ENCODE results near the gene COL28A1. TPM values are rescaled to one million over a fixed set of nuclear protein-coding genes. Genes with fewer than 3 reads are reported as not detected.

COL28A1 gene
- total and polyA plus RNA-seq, 7 experiments from 2014 or later, result 0.12 to 0.49 (median 0.38) TPM; not detected in 2

DNA sequence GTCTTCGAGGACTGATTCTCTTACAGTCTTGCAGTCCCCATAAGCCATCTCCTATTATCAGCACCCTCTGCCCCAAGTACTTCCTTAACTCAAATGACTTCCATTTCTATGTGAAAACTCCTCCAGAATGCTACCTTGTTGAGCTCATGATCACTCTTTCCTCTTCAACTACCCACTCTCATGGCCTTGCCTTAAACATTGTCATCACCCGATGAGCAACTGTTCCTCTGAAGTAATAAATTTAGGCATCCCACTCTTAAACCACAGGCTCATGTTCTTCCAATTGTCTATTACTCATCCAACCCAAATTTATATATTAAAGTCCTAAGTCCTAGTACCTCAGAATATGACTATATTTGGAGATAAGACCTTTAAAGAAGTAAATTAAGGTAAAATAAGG lies 200.5 kb downstream of the COL28A1 start:
- H3K9me3 Mint-ChIP-seq, result peaks cover 0 to 10% (median 0%) of the 10 kb centered on the region in 11 donors
- ChIA-PET CTCF (no interaction called here), POLR2A (no interaction called here)
- Histone ChIP-seq H3K27me3 (ENCODE audit: control insufficient read depth in 2 of 2, insufficient read depth in 2 of 2, low read length in 2 of 2) (no peaks in the 10 kb centered on the region), H3K27ac (ENCODE audit: low read depth, low read length) (no peak overlapping the region), H3K4me3 (ENCODE audit: low read length) (no peak overlapping the region), H3K4me1 (ENCODE audit: control insufficient read depth in 2 of 2, insufficient read depth in 2 of 2, low read length in 2 of 2) (no peaks in the 10 kb centered on the region), H3K9me3 (ENCODE audit: control insufficient read depth in 2 of 3, low read length in 3 of 3) (no peaks in the 10 kb centered on the region), H3K36me3 (ENCODE audit: control insufficient read depth in 2 of 3, insufficient read depth in 3 of 3, low read length in 3 of 3) (no peaks in the 10 kb centered on the region)
- H3K27ac Mint-ChIP-seq, result no peak overlapping the region
- DNase-seq, result no peak
- H3K36me3 Mint-ChIP-seq, result no peaks in the 10 kb centered on the region
- intact Hi-C loops (cut with micrococcal nuclease), result no loop called here
- no peak overlapping the region for H3K4me3 Mint-ChIP-seq
- peaks cover 0 to 9% (median 0%) of the 10 kb centered on the region in 5 donors for H3K27me3 Mint-ChIP-seq
- no peak for ATAC-seq
- H3K4me1 Mint-ChIP-seq, result peaks cover 0 to 5% (median 3%) of the 10 kb centered on the region in 7 donors

DNA sequence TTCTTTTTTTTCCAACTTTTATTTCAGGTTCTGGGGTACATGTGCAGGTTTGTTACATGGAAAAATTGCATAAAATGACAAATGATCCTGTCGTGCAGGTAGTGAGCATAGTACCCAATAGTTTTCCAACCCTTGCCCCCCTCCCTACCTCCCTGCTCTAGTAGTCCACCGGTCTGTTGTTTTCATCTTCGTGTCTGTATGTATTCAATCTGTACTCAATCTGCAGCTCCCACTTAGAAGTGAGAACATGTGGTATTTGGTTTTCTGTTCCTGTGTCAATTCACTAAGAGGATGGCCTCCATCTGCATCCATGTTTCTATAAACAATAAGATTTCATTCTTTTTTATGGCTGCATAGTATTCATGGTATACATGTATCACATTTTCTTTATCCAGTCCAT lies 202.1 kb downstream of the COL28A1 start:
- Mint-ChIP-seq H3K4me1 (peaks cover 0 to 5% (median 5%) of the 10 kb centered on the region in 7 donors), H3K4me3 (no peak overlapping the region), H3K36me3 (no peaks in the 10 kb centered on the region), H3K9me3 (peaks cover 0 to 7% (median 0%) of the 10 kb centered on the region in 11 donors), H3K27me3 (peaks cover 0 to 14% (median 0%) of the 10 kb centered on the region in 5 donors), H3K27ac (no peak overlapping the region)
- POLR2A ChIA-PET, result no interaction called here
- Histone ChIP-seq H3K27me3 (ENCODE audit: control insufficient read depth in 2 of 2, insufficient read depth in 2 of 2, low read length in 2 of 2) (no peaks in the 10 kb centered on the region), H3K36me3 (ENCODE audit: control insufficient read depth in 2 of 3, insufficient read depth in 3 of 3, low read length in 3 of 3) (no peaks in the 10 kb centered on the region), H3K27ac (ENCODE audit: low read depth, low read length) (no peak overlapping the region), H3K4me3 (ENCODE audit: low read length) (no peak overlapping the region), H3K9me3 (ENCODE audit: control insufficient read depth in 2 of 3, low read length in 3 of 3) (no peaks in the 10 kb centered on the region), H3K4me1 (ENCODE audit: control insufficient read depth in 2 of 2, insufficient read depth in 2 of 2, low read length in 2 of 2) (no peaks in the 10 kb centered on the region)
- DNase-seq, result no peak
- CTCF ChIA-PET, result no interaction called here
- intact Hi-C loops (cut with micrococcal nuclease), result no loop called here
- no peak for ATAC-seq

DNA sequence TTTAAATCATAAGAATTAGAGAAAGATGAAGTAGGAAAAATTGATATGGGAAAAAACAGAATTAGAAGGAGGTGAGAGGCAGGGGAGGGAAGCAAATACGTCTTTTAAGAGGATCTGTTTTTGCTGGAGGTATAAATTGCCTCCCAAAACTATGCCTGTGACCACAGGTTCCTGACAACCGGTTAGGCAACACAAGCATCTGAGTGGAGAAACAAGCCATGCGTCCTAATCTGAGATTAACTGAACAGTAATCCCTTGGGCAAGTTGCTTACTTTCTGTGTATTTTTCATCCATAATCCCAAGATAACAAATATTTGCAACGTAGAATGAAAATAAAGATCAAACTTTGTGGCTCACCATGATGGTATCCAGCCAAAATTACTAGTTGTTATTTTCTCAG lies 204.2 kb downstream of the COL28A1 start:
- H3K4me3 Mint-ChIP-seq, result no peak overlapping the region
- no peak overlapping the region for H3K4me3 ChIP-seq (ENCODE audit: low read length)
- no peaks in the 10 kb centered on the region for H3K9me3 ChIP-seq (ENCODE audit: control insufficient read depth in 2 of 3, low read length in 3 of 3)
- H3K36me3 Mint-ChIP-seq, result no peaks in the 10 kb centered on the region
- peaks cover 0 to 5% (median 5%) of the 10 kb centered on the region in 7 donors for H3K4me1 Mint-ChIP-seq
- H3K9me3 Mint-ChIP-seq, result peaks cover 0 to 5% (median 0%) of the 10 kb centered on the region in 11 donors
- ChIA-PET POLR2A (no interaction called here), CTCF (no interaction called here)
- peaks cover 0 to 10% (median 0%) of the 10 kb centered on the region in 5 donors for H3K27me3 Mint-ChIP-seq
- DNase-seq (no peak), ATAC-seq (no peak)
- H3K36me3 ChIP-seq (ENCODE audit: control insufficient read depth in 2 of 3, insufficient read depth in 3 of 3, low read length in 3 of 3), result no peaks in the 10 kb centered on the region
- H3K27ac ChIP-seq (ENCODE audit: low read depth, low read length), result no peak overlapping the region
- intact Hi-C loops (cut with micrococcal nuclease), result no loop called here
- no peaks in the 10 kb centered on the region for H3K27me3 ChIP-seq (ENCODE audit: control insufficient read depth in 2 of 2, insufficient read depth in 2 of 2, low read length in 2 of 2)
- H3K27ac Mint-ChIP-seq, result no peak overlapping the region
- no peaks in the 10 kb centered on the region for H3K4me1 ChIP-seq (ENCODE audit: control insufficient read depth in 2 of 2, insufficient read depth in 2 of 2, low read length in 2 of 2)

DNA sequence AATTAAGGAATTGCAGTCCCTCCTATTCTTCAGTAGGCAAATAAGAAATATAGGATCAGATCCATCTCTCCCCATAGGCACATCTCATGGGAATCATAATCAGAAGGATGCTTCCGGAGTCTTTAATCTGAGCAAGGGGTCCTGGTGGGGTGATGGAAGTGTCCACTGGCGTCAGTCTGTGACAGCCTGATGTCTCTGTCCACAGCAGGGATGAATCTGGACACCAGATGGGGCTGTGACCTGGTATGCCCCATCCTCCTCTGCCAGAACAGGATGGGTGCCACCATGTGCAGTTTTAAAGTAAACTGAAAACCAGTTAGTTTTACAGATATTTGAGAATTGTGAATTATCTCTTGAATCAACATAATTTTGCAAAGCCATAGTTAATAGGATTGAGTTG lies 204.7 kb downstream of the COL28A1 start:
- Mint-ChIP-seq H3K4me3 (no peak overlapping the region), H3K27me3 (peaks cover 0 to 10% (median 0%) of the 10 kb centered on the region in 5 donors), H3K36me3 (no peaks in the 10 kb centered on the region), H3K4me1 (peaks cover 0 to 5% (median 5%) of the 10 kb centered on the region in 7 donors), H3K27ac (no peak overlapping the region), H3K9me3 (peaks cover 0 to 2% (median 0%) of the 10 kb centered on the region in 11 donors)
- no peaks in the 10 kb centered on the region for H3K27me3 ChIP-seq (ENCODE audit: control insufficient read depth in 2 of 2, insufficient read depth in 2 of 2, low read length in 2 of 2)
- H3K4me1 ChIP-seq (ENCODE audit: control insufficient read depth in 2 of 2, insufficient read depth in 2 of 2, low read length in 2 of 2), result no peaks in the 10 kb centered on the region
- ChIA-PET POLR2A (no interaction called here), CTCF (interaction anchor here (0.8 kb wide), 1 partner anchor 229 kb away, joined by 3 read pairs; no protein-coding TSS in a partner anchor)
- ATAC-seq, result no peak
- no peak overlapping the region for H3K4me3 ChIP-seq (ENCODE audit: low read length)
- no peaks in the 10 kb centered on the region for H3K9me3 ChIP-seq (ENCODE audit: control insufficient read depth in 2 of 3, low read length in 3 of 3)
- no peak for DNase-seq
- no peak overlapping the region for H3K27ac ChIP-seq (ENCODE audit: low read depth, low read length)
- no peaks in the 10 kb centered on the region for H3K36me3 ChIP-seq (ENCODE audit: control insufficient read depth in 2 of 3, insufficient read depth in 3 of 3, low read length in 3 of 3)
- intact Hi-C loops (cut with micrococcal nuclease), result no loop called here

DNA sequence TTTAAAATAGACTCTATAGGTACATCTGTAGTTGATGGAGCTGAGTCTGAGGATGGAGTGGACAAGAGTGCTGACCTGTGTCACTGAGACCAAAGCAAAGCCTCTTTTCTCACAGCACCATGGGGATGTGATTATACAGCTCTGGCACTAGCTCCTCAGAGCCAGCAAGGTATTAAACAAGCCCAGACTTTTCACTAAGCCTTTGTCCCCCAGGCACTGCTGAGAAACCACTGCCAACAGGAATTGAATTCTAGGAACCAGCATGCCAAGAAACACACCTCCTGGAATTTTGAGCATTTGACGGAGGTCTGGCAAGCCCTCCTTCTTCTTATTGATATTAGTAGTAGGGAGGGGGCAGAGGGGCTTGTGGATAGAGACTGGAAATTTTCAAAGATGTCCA lies 206.3 kb downstream of the COL28A1 start:
- Mint-ChIP-seq H3K4me1 (peaks cover 0 to 5% (median 5%) of the 10 kb centered on the region in 7 donors), H3K27me3 (peaks cover 0 to 10% (median 0%) of the 10 kb centered on the region in 5 donors), H3K9me3 (peaks cover 0 to 2% (median 0%) of the 10 kb centered on the region in 11 donors), H3K4me3 (no peak overlapping the region), H3K27ac (no peak overlapping the region), H3K36me3 (no peaks in the 10 kb centered on the region)
- no peak overlapping the region for H3K27ac ChIP-seq (ENCODE audit: low read depth, low read length)
- intact Hi-C loops (cut with micrococcal nuclease), result no loop called here
- no peaks in the 10 kb centered on the region for H3K36me3 ChIP-seq (ENCODE audit: control insufficient read depth in 2 of 3, insufficient read depth in 3 of 3, low read length in 3 of 3)
- H3K9me3 ChIP-seq (ENCODE audit: control insufficient read depth in 2 of 3, low read length in 3 of 3), result no peaks in the 10 kb centered on the region
- DNase-seq, result no peak
- POLR2A ChIA-PET, result no interaction called here
- no peaks in the 10 kb centered on the region for H3K27me3 ChIP-seq (ENCODE audit: control insufficient read depth in 2 of 2, insufficient read depth in 2 of 2, low read length in 2 of 2)
- no peak for ATAC-seq
- no peak overlapping the region for H3K4me3 ChIP-seq (ENCODE audit: low read length)
- CTCF ChIA-PET, result no interaction called here
- no peaks in the 10 kb centered on the region for H3K4me1 ChIP-seq (ENCODE audit: control insufficient read depth in 2 of 2, insufficient read depth in 2 of 2, low read length in 2 of 2)

DNA sequence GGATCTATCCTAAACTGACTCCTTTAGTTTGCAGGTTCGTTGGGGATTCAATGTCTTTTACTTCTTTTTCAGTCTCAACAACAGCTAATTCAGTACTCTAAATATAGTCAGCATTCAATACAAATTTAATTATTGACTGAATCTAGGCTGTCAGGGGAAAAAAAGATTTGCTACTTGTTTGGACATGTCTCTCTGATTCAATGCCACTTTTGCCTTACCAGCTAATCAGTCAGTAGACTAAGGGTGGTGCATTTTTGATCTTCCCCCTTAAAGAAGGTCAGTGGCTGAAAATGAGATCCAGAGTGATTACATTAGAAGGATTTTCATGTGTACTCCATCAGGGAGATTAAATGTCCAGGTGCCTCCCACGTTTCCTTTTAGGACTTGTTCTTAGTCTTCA lies 208.2 kb downstream of the COL28A1 start:
- no peak overlapping the region for H3K27ac Mint-ChIP-seq
- ChIA-PET CTCF (no interaction called here), POLR2A (no interaction called here)
- H3K4me1 Mint-ChIP-seq, result peaks cover 0 to 2% (median 0%) of the 10 kb centered on the region in 7 donors
- no peaks in the 10 kb centered on the region for H3K9me3 Mint-ChIP-seq
- Histone ChIP-seq H3K36me3 (ENCODE audit: control insufficient read depth in 2 of 3, insufficient read depth in 3 of 3, low read length in 3 of 3) (no peaks in the 10 kb centered on the region), H3K27me3 (ENCODE audit: control insufficient read depth in 2 of 2, insufficient read depth in 2 of 2, low read length in 2 of 2) (no peaks in the 10 kb centered on the region), H3K27ac (ENCODE audit: low read depth, low read length) (no peak overlapping the region), H3K9me3 (ENCODE audit: control insufficient read depth in 2 of 3, low read length in 3 of 3) (no peaks in the 10 kb centered on the region), H3K4me3 (ENCODE audit: low read length) (no peak overlapping the region), H3K4me1 (ENCODE audit: control insufficient read depth in 2 of 2, insufficient read depth in 2 of 2, low read length in 2 of 2) (no peaks in the 10 kb centered on the region)
- no peaks in the 10 kb centered on the region for H3K36me3 Mint-ChIP-seq
- no peak overlapping the region for H3K4me3 Mint-ChIP-seq
- ATAC-seq (no peak), DNase-seq (no peak)
- peaks cover 0 to 14% (median 0%) of the 10 kb centered on the region in 5 donors for H3K27me3 Mint-ChIP-seq
- intact Hi-C loops (cut with micrococcal nuclease), result no loop called here

DNA sequence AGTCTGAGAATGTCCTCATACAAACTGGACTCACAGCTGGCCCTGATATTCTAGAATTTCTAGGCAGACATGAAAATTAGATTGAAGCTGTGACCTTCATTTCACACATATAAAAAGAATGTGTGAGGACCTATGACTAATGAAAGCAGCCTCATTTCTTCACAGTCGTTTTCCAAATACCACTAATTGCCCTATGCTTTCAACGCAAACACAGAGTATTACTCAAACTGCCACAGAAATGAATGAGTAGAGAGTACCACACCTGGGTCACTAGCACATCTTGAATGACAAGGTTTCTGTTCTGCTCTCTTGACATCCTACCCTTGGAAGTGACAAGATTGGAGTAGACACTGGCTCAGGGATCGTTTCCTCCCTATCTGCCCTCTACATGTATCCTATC lies 211.0 kb downstream of the COL28A1 start:
- Mint-ChIP-seq H3K36me3 (no peaks in the 10 kb centered on the region), H3K4me1 (peaks cover 0 to 2% (median 0%) of the 10 kb centered on the region in 7 donors), H3K9me3 (no peaks in the 10 kb centered on the region), H3K27ac (no peak overlapping the region), H3K4me3 (no peak overlapping the region), H3K27me3 (peaks cover 0 to 10% (median 0%) of the 10 kb centered on the region in 5 donors)
- POLR2A ChIA-PET, result no interaction called here
- H3K4me1 ChIP-seq (ENCODE audit: control insufficient read depth in 2 of 2, insufficient read depth in 2 of 2, low read length in 2 of 2), result no peaks in the 10 kb centered on the region
- H3K27ac ChIP-seq (ENCODE audit: low read depth, low read length), result no peak overlapping the region
- no peak overlapping the region for H3K4me3 ChIP-seq (ENCODE audit: low read length)
- H3K36me3 ChIP-seq (ENCODE audit: control insufficient read depth in 2 of 3, insufficient read depth in 3 of 3, low read length in 3 of 3), result no peaks in the 10 kb centered on the region
- CTCF ChIA-PET, result no interaction called here
- H3K9me3 ChIP-seq (ENCODE audit: control insufficient read depth in 2 of 3, low read length in 3 of 3), result no peaks in the 10 kb centered on the region
- no peaks in the 10 kb centered on the region for H3K27me3 ChIP-seq (ENCODE audit: control insufficient read depth in 2 of 2, insufficient read depth in 2 of 2, low read length in 2 of 2)
- ATAC-seq, result no peak
- DNase-seq, result no peak
- intact Hi-C loops (cut with micrococcal nuclease), result no loop called here

Data from naive thymus-derived CD4-positive, alpha-beta T cell (primary cell).